IPS-11a (cell line): ENCODE data around the gene SPATC1L.

ENCODE experiments used
- H3K4me3 ChIP-seq: one replicate; pipeline ENCODE4 v1.5.1; 2013; ENCODE audit warnings: low read depth, low read length, control low read depth

The SPATC1L gene

DNA sequence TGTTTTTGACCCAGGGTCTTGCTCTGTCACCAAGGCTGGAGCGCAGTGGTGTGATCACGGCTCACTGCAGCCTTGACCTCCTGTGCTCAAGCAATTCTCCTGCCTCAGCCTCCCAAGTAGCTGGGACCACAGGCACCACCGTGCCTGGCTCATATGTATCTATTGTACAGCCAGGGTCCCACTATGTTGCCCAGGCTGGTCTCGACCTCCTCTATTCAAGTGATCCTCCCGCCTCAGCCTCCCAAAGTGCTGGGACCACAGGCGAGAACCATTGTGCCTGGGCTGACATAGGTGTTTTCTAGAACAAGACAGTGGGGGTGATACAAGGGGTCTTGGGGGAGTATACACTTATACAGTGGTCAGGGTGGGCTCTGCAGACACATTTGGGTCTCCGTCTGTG lies 46.4 kb downstream of the SPATC1L start:
- no peak overlapping the region for H3K4me3 ChIP-seq

DNA sequence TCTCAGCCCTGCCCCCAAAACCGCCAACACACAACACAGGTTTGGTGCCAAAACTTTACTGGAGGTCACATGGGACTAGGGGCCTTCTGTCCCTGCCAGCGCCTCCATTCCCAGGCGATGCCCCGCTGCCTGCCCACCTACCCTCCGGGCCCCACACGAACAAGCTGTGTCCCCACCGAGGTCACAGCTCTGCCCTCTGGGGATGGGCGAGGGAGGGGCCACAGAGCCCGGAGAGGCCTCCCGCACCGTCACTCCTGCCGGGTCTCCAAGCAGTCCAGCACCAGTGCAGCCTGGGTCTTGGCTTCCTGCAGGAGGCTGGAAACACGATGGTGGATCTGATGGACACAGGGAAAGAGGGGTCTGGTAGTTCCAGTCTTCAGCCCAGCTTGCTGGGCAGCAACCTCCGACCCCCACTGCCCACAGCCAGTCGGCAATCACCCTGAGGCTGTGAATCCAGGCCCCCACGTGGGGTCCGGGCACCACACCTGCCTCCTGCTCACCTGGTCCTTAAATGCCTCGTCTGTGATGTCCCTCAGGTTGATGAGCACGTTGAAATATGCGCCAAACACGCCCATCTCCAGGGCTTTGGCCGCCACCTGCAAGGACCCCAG lies 47.4 kb downstream of the SPATC1L start:
- H3K4me3 ChIP-seq = no peak overlapping the region

DNA sequence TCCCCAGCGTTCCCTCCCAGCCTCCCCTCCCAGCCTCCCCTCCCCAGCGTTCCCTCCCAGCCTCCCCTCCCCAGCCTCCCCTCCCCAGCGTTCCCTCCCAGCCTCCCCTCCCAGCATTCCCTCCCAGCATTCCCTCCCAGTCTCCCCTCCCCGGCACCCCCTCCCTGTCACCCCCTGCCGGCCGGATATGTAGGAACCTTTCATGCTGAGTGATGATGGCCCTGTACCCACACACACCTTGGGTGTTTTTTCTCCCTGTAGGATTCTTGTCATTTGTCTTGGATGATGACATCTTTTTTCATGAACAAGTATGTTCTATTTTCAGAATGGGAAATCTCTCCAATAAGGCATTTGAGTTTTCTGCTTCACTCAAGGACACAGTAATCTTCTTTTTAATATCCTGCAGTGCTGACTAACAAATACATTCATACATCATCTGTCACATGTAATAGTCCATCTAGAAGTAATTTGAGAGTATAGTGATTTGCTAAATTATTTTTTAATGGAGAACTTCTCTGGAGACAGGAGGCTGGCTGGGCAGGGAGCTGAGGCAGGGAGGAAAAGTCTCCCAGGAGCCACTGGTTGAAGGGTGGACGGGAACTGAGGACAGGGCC lies 48.4 kb downstream of the SPATC1L start:
- H3K4me3 ChIP-seq = no peak overlapping the region

DNA sequence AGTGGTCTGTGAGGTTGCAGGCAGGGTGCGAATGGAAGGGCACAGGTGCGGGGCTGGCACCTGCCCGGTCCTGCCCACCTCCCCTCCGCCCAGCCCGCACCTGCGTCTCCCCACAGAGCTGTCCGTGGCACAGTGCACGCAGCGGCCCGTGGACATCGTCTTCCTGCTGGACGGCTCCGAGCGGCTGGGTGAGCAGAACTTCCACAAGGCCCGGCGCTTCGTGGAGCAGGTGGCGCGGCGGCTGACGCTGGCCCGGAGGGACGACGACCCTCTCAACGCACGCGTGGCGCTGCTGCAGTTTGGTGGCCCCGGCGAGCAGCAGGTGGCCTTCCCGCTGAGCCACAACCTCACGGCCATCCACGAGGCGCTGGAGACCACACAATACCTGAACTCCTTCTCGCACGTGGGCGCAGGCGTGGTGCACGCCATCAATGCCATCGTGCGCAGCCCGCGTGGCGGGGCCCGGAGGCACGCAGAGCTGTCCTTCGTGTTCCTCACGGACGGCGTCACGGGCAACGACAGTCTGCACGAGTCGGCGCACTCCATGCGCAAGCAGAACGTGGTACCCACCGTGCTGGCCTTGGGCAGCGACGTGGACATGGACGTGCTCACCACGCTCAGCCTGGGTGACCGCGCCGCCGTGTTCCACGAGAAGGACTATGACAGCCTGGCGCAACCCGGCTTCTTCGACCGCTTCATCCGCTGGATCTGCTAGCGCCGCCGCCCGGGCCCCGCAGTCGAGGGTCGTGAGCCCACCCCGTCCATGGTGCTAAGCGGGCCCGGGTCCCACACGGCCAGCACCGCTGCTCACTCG lies 52.2 kb downstream of the SPATC1L start:
- H3K4me3 ChIP-seq = no peak overlapping the region

DNA sequence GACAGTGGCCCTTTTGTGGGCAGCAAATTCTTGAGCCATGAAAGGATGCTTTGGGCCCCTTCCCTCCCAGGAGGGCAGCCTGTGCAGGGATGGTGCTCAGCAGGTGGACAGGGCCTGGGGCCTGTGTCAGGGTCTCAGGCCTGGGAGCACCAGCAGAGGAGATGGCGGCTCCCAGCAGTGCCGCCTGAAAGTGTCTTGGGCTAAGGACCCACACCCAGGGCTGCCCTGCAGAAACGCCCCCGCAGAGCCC lies 52.7 kb downstream of the SPATC1L start:
- no peak overlapping the region for H3K4me3 ChIP-seq

GRCh38 chr21:46130831-46131587 lies 53.2 kb downstream of the SPATC1L start:
- no peak overlapping the region for H3K4me3 ChIP-seq

DNA sequence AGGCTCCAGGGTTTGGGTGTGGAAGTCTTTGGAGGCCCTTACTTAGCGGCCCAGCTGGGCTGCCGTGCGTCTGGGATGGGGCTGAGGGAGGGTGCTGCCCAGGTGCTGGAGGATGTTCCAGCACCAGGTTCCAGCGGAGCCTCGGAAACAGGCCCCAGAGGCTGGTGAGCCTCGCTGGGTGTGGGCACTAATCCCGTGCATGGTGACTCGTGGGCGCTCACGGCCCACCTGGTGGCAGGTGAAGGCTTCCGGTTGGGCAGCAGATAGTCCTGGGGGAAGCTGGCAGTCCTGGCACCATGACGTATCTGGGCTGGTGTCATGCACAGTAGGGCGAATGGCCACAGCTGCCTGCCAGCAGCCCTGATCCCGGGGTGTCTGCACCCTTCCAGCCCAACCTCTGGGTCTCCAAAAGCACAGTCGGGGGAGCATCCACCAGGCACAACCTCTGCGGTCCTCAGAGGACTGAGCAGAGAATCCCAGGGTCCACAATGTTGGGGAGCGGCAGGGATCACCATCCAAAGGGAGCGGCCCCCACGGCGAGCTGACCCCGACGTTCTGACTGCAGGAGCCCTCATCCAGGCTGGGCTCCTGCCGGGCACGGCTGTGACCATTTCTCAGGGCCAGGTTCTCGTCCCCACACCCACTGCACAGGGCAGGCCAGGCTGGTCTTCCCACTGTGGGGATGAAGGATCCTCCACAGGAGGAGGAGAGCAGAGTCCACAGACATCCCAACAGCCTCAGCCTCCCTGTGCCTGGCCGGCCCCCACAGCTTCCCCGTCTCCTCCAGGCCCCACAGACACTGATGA lies 54.2 kb downstream of the SPATC1L start:
- no peak overlapping the region for H3K4me3 ChIP-seq

DNA sequence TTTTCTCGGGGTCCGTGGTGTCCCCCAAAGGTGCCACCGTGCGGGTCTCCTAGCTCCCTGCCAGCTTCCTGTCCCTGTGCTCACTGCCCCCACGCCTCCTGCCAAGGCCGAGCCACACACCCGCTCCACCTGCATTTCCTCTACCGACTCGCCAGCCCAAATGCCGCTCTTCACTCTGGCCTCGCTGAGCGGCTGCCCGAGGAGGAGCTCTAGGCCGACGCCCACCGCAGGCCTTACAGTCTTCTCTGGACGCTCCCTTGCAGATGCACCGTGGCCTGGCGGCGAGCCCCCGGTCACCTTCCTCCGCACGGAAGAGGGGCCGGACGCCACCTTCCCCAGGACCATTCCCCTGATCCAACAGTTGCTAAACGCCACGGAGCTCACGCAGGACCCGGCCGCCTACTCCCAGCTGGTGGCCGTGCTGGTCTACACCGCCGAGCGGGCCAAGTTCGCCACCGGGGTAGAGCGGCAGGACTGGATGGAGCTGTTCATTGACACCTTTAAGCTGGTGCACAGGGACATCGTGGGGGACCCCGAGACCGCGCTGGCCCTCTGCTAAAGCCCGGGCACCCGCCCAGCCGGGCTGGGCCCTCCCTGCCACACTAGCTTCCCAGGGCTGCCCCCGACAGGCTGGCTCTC lies 55.2 kb downstream of the SPATC1L start:
- H3K4me3 ChIP-seq = no peak overlapping the region

- H3K4me3 ChIP-seq = no peak overlapping the region
Observed at GRCh38 chr21:46128106-46128932, 55.9 kb downstream of the SPATC1L start.

- no peak overlapping the region for H3K4me3 ChIP-seq
Observed at GRCh38 chr21:46127239-46128105, 56.8 kb downstream of the SPATC1L start.

- no peak overlapping the region for H3K4me3 ChIP-seq
Observed at GRCh38 chr21:46126309-46127238, 57.7 kb downstream of the SPATC1L start.

DNA sequence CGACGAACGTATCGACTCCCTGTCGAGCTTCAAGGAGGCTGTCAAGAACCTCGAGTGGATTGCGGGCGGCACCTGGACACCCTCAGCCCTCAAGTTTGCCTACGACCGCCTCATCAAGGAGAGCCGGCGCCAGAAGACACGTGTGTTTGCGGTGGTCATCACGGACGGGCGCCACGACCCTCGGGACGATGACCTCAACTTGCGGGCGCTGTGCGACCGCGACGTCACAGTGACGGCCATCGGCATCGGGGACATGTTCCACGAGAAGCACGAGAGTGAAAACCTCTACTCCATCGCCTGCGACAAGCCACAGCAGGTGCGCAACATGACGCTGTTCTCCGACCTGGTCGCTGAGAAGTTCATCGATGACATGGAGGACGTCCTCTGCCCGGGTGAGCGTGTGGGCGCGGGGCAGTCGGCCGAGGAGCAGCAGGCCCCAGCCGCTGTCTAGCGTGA lies 58.4 kb downstream of the SPATC1L start:
- no peak overlapping the region for H3K4me3 ChIP-seq

GRCh38 chr21:46124926-46125845 lies 59.1 kb downstream of the SPATC1L start:
- no peak overlapping the region for H3K4me3 ChIP-seq

GRCh38 chr21:46124083-46124925 lies 60.0 kb downstream of the SPATC1L start:
- H3K4me3 ChIP-seq = no peak overlapping the region
